Measurements from ENCODE around the gene PRKCH.

- TF ChIP-seq POLR2AphosphoS5 (IDR thresholded peaks at IDR 0.05): no peak
- TF ChIP-seq EP300 (conservative IDR thresholded peaks at IDR 0.05; ENCODE audit: poor library complexity, severe bottlenecking): no peak
- TF ChIP-seq CTCF (IDR thresholded peaks at IDR 0.05; ENCODE audit: poor library complexity, severe bottlenecking): no peak
- no peak for TF ChIP-seq SMC3 (conservative IDR thresholded peaks at IDR 0.05; ENCODE audit: poor library complexity)
- TF ChIP-seq RAD21 (conservative IDR thresholded peaks at IDR 0.05): no peak
- TF ChIP-seq REST (IDR thresholded peaks at IDR 0.05; ENCODE audit: borderline replicate concordance): no peak
Observed at GRCh38 chr14:61320806-61321384, 484 bp upstream of the PRKCH start.
